GM20000 (cell line): ENCODE results near the gene TNFRSF4.

Experiments used
- DNase-seq: peaks from one replicate; pipeline ENCODE4 v3.0.0; 2012; ENCODE audit warnings: low spot score
- CTCF ChIP-seq: IDR thresholded peaks from 2 replicates; pipeline ENCODE4 v1.5.1; 2012; ENCODE audit warnings: mild to moderate bottlenecking, control low read depth; ENCODE audit errors: extremely low read depth, missing control alignments

Gene TNFRSF4

DNA sequence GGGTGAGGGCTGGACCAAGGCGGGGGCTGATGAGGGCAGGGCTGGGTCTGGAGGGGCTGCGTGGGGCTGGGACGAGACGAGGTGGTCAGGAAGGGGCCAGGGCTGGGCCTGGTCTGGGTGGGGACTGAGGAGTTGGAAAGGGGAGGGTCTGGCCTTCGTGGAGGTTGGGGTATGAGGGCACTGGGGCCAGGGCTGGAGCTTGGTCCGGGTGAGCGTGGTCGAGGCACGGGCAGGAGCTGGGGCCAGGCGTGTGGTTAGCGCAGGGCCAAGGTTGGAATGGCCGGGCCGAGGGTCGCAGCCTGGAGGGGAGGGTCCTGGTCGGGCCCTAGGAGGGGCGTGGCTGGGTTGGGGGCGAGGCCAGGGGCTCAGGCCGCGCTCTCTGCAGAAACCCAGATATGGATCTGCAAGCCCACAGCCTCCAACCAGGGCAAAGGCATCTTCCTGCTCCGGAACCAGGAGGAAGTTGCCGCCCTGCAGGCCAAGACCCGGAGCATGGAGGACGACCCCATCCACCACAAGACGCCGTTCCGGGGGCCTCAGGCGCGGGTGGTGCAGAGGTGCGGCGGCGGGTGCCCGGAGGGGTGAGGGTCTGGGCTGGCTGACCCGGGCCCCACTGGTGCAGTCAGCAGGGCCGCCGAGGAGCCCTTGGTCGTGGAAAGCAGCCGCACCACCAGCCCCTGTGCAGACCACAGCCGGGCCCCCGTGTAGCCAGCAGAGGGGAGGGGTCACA lies 31.3 kb downstream of the TNFRSF4 start:
- no peak for DNase-seq
- no peak for TF ChIP-seq CTCF

DNA sequence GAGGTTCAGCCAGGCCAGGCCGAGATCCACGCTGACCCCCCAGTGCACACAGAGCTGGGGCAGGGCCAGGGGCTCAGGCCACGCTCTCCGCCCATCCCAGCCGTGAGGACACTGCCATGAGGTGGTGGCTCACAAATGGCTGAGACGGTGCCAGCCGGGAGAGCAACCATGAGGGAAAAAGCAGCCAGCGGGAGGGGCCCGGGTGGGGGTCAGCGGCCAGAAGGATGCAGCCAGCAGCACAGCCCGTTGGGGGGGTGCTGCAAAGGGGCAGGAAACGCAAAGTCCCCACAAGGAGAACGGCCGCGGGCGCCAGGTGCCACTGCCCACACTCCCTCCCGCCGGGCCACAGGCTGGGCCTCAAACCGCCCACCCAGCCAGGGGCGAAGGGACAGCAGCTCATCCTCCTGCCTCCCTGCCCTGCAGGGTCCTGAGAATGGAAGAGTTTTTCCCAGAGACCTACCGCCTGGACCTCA lies 32.0 kb downstream of the TNFRSF4 start:
- DNase-seq: no peak
- no peak for TF ChIP-seq CTCF

DNA sequence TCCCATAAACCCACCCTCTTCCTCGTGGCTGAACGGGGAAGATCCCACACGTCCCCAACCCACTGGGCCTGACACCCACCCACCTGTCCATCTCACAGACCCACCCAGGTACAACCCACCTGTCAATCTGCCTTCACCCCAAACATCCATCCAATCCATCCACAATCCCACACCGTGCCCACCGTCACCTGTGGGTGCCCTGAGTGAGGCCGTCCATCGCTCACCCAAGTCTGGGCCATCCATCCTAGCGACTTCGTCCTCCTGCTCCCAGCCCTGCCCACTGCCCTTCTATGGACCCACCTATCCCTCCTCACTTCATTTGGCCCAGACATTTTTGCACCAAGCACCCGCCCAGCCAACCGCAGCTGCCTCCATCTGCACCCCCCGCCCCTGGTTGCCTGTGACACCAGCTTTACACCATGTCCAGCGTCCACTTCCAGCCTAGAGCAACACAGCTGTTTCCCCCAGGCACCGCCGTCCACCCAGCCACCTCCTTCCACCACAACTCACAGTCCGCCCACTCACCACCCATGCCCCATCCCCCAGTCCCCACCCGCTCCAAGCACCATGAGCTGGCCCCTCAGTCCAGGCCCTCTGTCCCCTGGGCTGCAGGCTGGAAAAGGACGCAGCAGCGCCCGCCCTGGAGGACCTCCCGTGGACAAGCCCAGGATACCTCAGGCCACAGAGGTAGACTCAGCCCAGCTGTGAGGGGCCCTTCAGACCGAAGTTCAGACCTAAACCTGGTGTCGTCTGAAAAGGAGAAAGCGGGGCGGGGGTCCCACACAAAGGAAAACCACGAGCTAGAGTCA lies 32.6 kb downstream of the TNFRSF4 start:
- TF ChIP-seq CTCF: no peak
- no peak for DNase-seq

GRCh38 chr1:1179983-1180861 lies 33.7 kb downstream of the TNFRSF4 start:
- no peak for DNase-seq
- TF ChIP-seq CTCF: no peak

DNA sequence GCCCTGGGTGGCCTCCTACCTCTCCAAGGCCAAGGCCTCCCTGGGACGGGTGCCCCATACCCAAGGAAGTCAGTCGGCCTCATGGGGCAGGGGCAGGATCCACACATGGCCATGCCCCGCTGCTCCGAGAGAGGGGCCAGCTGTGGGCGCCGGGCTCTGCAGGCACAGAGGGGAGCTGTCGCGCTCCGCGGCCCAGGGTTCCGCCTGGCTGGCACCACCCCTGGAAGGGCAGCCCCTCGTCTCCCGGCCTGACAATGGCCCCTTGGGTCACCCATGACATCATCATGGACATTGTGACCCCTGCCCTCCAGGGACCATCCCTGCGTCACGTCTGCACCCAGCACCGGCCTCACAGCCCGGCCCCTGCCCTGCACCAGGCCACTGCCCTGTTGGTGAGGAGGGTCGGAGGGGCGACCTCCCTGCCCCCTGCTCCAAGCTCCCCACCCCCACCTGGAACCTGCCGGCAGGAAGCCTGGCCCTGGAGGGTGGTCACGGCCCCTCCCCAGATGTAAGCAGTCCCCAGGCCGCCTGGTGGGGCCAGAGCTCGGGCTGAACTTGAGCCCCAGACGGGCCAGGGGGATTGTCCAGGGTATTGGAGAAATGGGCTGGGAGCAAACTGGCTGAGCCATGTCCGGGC lies 34.5 kb downstream of the TNFRSF4 start:
- no peak for TF ChIP-seq CTCF
- DNase-seq: no peak

GRCh38 chr1:1178794-1179331 lies 35.1 kb downstream of the TNFRSF4 start:
- DNase-seq: peak; percentile 35
- no peak for TF ChIP-seq CTCF
